ENCODE measurements around the gene OXT. TPM values are rescaled to one million over a fixed set of nuclear protein-coding genes. Genes with fewer than 3 reads are reported as not detected.
"Not testable (repeated sequence)": the region's sequence is repeated elsewhere in the genome, so short reads cannot be mapped to it uniquely, and the experiment has no call there.

The OXT gene
- total RNA-seq, 4 donors from 2014 or later, result not detected

- TF ChIP-seq, protein P1, sequence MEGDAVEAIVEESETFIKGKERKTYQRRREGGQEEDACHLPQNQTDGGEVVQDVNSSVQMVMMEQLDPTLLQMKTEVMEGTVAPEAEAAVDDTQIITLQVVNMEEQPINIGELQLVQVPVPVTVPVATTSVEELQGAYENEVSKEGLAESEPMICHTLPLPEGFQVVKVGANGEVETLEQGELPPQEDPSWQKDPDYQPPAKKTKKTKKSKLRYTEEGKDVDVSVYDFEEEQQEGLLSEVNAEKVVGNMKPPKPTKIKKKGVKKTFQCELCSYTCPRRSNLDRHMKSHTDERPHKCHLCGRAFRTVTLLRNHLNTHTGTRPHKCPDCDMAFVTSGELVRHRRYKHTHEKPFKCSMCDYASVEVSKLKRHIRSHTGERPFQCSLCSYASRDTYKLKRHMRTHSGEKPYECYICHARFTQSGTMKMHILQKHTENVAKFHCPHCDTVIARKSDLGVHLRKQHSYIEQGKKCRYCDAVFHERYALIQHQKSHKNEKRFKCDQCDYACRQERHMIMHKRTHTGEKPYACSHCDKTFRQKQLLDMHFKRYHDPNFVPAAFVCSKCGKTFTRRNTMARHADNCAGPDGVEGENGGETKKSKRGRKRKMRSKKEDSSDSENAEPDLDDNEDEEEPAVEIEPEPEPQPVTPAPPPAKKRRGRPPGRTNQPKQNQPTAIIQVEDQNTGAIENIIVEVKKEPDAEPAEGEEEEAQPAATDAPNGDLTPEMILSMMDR (IDR thresholded peaks at IDR 0.05), result no peak
- TF ChIP-seq POLR2A (IDR thresholded peaks at IDR 0.05), result no peak
- no peak for TF ChIP-seq POLR2AphosphoS5 (IDR thresholded peaks at IDR 0.05)
- no peak for TF ChIP-seq EP300 (IDR thresholded peaks at IDR 0.05)
- no peaks in the 10 kb centered on the region for H3K36me3 ChIP-seq
- WGBS, 2 donors (ENCODE audit: low coverage in 1 of 2), result no CpG with 5 or more reads among the region's 3 CpGs
- no peaks in the 10 kb centered on the region for H3K27me3 ChIP-seq
- H3K4me3 ChIP-seq, result no peak overlapping the region
- ATAC-seq, result no peak
- no peaks in the 10 kb centered on the region for H3K4me1 ChIP-seq
- H3K27ac ChIP-seq, result no peak overlapping the region
- no peaks in the 10 kb centered on the region for H3K9me3 ChIP-seq
These were observed 11.9 kb upstream of the OXT start for GRCh38 chr20:3059489-3059888.

- not testable (repeated sequence) for H3K36me3 ChIP-seq, ATAC-seq, H3K4me3 ChIP-seq, H3K9me3 ChIP-seq, H3K27ac ChIP-seq, H3K4me1 ChIP-seq
- 98 to 100% methylated on average over 1 to 5 of the region's 6 CpGs for whole genome bisulfite sequencing, 2 donors (ENCODE audit: low coverage in 1 of 2)
- H3K27me3 ChIP-seq, result peaks cover 11% of the 10 kb centered on the region
These were observed 7.3 kb upstream of the OXT start for GRCh38 chr20:3064119-3064518.

- no peak for ATAC-seq
- no peak overlapping the region for H3K4me3 ChIP-seq
These were observed 4.0 kb upstream of the OXT start for GRCh38 chr20:3067139-3068014.

DNA sequence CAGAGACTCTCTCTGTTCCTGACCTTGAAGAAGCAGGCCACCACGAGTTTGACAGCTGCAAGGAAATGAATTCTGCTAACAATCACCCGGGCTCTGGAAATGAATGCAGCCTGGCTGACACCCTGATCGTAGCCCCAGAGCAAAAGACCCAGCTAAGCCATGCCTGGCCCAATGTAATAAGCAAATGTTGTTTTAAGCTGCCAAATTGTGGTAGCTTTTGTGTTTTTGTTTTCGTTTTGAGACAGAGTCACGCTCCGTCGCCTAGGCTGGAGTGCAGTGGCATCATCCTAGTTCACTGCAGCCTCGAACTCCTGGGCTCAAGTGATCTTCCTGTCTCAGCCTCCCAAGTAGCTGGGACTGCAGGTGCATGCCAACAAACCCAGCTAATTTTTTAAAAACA is 3.3 kb upstream of the OXT start:
- no peaks in the 10 kb centered on the region for H3K36me3 ChIP-seq
- 72 to 77% methylated on average over 8 of the region's 8 CpGs for WGBS, 2 donors (ENCODE audit: low coverage in 1 of 2)
- ATAC-seq, result no peak
- peaks cover 0 to 16% (median 6%) of the 10 kb centered on the region in 3 donors for H3K4me1 ChIP-seq
- no peak overlapping the region for H3K27ac ChIP-seq
- no peaks in the 10 kb centered on the region for H3K9me3 ChIP-seq
- H3K4me3 ChIP-seq, result no peak overlapping the region
- TF ChIP-seq POLR2A (IDR thresholded peaks at IDR 0.05) (no peak), POLR2AphosphoS5 (IDR thresholded peaks at IDR 0.05) (no peak), EP300 (IDR thresholded peaks at IDR 0.05) (no peak)
- TF ChIP-seq, protein P1 (IDR thresholded peaks at IDR 0.05), result no peak
- peaks cover 44% of the 10 kb centered on the region for H3K27me3 ChIP-seq

More at GRCh38 chr20:3067139-3068014, 4.0 kb upstream of the OXT start:
- WGBS, 2 donors (ENCODE audit: low coverage in 1 of 2), result 78 to 87% methylated on average over 7 to 8 of the region's 23 CpGs
- H3K4me1 ChIP-seq, result peaks cover 0 to 14% (median 6%) of the 10 kb centered on the region in 3 donors
- H3K36me3 ChIP-seq, result no peaks in the 10 kb centered on the region
- H3K27me3 ChIP-seq, result peaks cover 38% of the 10 kb centered on the region
- H3K9me3 ChIP-seq, result no peaks in the 10 kb centered on the region
- H3K27ac ChIP-seq, result no peak overlapping the region
- TF ChIP-seq EP300 (IDR thresholded peaks at IDR 0.05), result no peak
- no peak for TF ChIP-seq POLR2AphosphoS5 (IDR thresholded peaks at IDR 0.05)
- TF ChIP-seq, protein P1 (IDR thresholded peaks at IDR 0.05), result no peak
- no peak for TF ChIP-seq POLR2A (IDR thresholded peaks at IDR 0.05)

- peaks cover 49% of the 10 kb centered on the region for H3K27me3 ChIP-seq
- no peaks in the 10 kb centered on the region for H3K36me3 ChIP-seq
- WGBS, 2 donors (ENCODE audit: low coverage in 1 of 2), result 100% methylated on average over 1 of the region's 8 CpGs; no CpG with 5 or more reads in 1 of the 2 donors
- ATAC-seq, result no peak
- H3K27ac ChIP-seq, result no peak overlapping the region
- no peaks in the 10 kb centered on the region for H3K9me3 ChIP-seq
- peaks cover 0 to 16% (median 6%) of the 10 kb centered on the region in 3 donors for H3K4me1 ChIP-seq
- no peak overlapping the region for H3K4me3 ChIP-seq
- no peak for TF ChIP-seq POLR2A (IDR thresholded peaks at IDR 0.05)
- no peak for TF ChIP-seq POLR2AphosphoS5 (IDR thresholded peaks at IDR 0.05)
- TF ChIP-seq, protein P1 (IDR thresholded peaks at IDR 0.05), result no peak
These were observed 2.2 kb upstream of the OXT start for GRCh38 chr20:3068986-3069900.

Measured in gastroesophageal sphincter (tissue), 4 donors.